AG10803 (cell line): Measurements from ENCODE around the gene UBXN1.
"Not testable (repeated sequence)": the region's sequence is repeated elsewhere in the genome, so short reads cannot be mapped to it uniquely, and the experiment has no call there.

Experiments
- DNase-seq: peaks from one replicate; pipeline ENCODE4 v3.0.0; 2010; ENCODE audit warnings: low read depth
- H3K4me3 ChIP-seq: 2 replicates; pipeline ENCODE4 v1.5.1; 2011; ENCODE audit warnings: mild to moderate bottlenecking, low read length, control low read depth
- TF ChIP-seq, protein P1 (sequence below): conservative IDR thresholded peaks from 2 replicates; pipeline ENCODE4 v1.5.1; 2011; ENCODE audit warnings: mild to moderate bottlenecking, low read length, control low read depth, inconsistent platforms

UBXN1 gene

DNA sequence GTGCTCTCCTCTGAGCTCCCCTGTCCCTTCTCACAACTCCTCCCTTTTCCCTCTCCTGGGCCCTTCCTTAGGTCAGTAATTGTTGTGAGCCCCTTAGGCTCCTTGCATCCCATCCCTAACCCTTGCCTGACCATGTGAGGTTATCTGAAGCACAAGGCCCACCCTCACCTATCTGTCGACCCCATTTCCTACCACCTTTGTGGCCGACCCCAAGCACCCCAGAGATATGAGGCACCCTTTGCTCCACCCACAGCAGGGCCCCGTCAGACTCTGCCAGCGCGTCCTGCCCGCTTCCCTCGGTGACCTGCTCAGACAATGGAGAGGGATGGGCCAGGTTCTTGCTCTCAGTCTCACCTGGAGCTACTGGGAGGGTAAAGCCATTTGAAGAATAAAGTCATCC is 29.9 kb upstream of the UBXN1 start:
- no peak for DNase-seq
- H3K4me3 ChIP-seq, result peak overlapping the region; percentile 71

DNA sequence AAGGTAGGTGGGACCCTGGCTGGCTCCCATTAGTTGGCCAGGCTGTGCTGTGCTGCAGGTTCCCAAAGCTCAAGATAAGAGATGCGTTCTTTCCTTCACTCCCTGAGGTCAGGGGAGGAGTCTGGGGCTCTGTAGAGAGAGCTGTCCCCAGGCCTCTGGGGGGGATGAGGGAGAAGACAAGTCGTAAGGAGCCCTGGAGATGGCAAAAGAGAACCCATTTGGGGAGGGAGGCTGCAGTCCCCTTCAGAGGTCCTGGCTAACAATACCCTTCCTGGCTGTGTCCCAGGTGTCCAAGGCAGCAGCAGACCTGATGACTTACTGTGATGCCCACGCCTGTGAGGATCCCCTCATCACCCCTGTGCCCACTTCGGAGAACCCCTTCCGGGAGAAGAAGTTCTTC is 29.5 kb upstream of the UBXN1 start:
- TF ChIP-seq, protein P1, sequence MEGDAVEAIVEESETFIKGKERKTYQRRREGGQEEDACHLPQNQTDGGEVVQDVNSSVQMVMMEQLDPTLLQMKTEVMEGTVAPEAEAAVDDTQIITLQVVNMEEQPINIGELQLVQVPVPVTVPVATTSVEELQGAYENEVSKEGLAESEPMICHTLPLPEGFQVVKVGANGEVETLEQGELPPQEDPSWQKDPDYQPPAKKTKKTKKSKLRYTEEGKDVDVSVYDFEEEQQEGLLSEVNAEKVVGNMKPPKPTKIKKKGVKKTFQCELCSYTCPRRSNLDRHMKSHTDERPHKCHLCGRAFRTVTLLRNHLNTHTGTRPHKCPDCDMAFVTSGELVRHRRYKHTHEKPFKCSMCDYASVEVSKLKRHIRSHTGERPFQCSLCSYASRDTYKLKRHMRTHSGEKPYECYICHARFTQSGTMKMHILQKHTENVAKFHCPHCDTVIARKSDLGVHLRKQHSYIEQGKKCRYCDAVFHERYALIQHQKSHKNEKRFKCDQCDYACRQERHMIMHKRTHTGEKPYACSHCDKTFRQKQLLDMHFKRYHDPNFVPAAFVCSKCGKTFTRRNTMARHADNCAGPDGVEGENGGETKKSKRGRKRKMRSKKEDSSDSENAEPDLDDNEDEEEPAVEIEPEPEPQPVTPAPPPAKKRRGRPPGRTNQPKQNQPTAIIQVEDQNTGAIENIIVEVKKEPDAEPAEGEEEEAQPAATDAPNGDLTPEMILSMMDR, result no peak
- DNase-seq, result no peak
- H3K4me3 ChIP-seq, result no peak overlapping the region

More for the DNA sequence above, 29.9 kb upstream of the UBXN1 start:
- TF ChIP-seq, protein P1, result no peak

DNA sequence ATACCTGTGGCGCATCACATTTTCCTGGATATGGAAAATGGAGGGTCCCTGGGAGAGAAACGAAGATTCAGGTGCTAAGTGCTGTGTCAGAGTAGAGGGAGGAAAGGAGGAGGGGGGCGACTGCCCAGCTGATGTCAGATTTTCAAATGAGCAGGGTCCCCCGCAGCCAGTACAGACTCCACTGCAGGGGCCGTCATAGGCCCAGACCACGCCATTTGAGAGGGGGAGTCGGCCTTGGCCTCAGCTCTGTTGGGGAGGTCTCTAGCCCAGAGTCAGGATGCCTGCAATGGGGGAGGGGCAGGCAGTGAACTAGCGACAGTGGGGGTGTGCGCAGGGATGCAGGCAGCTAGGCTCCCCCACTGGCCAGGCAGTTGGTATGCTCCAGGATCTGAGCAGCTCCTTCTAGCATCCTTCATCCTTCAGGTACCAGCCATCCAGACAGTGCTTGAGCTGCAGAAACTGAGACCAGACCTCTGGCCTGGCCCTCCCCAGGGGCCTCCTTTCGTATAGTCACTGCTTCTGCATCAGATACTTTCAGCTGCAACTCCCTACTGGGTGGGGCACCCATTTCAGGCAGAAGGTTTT is 28.5 kb upstream of the UBXN1 start, which contains the start of the genes BSCL2 and GNG3:
BSCL2 (minus strand) TSS at position 148 of the 585 bp plus-strand sequence. CDS start 229 bp downstream, outside the sequence.
GNG3 (plus strand) TSS at position 400 of the 585 bp plus-strand sequence. CDS start 620 bp downstream, outside the sequence.
- no peak for DNase-seq
- TF ChIP-seq, protein P1, result no peak
- peak within 1 kb of the TSS; percentile 55 for H3K4me3 ChIP-seq

DNA sequence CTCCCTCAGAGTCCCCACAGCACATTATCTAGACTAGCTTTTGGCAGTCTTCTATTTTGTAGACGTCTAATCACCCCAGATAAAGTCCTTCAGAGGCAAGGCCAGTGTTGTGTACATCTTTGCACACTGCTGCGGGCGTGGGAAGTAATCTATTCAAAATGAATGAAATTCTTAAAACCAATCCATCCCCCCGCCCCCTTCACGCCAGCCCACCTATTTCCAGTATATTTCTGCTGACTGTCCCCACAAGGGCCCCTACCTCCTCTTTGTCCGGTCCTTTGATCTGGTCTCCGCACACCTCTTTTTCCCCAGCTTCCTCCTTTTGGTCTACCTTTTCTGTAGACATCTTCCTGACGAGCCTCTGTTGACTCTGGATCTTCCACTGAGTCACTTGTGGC is 28.0 kb upstream of the UBXN1 start:
- TF ChIP-seq, protein P1, result no peak

DNA sequence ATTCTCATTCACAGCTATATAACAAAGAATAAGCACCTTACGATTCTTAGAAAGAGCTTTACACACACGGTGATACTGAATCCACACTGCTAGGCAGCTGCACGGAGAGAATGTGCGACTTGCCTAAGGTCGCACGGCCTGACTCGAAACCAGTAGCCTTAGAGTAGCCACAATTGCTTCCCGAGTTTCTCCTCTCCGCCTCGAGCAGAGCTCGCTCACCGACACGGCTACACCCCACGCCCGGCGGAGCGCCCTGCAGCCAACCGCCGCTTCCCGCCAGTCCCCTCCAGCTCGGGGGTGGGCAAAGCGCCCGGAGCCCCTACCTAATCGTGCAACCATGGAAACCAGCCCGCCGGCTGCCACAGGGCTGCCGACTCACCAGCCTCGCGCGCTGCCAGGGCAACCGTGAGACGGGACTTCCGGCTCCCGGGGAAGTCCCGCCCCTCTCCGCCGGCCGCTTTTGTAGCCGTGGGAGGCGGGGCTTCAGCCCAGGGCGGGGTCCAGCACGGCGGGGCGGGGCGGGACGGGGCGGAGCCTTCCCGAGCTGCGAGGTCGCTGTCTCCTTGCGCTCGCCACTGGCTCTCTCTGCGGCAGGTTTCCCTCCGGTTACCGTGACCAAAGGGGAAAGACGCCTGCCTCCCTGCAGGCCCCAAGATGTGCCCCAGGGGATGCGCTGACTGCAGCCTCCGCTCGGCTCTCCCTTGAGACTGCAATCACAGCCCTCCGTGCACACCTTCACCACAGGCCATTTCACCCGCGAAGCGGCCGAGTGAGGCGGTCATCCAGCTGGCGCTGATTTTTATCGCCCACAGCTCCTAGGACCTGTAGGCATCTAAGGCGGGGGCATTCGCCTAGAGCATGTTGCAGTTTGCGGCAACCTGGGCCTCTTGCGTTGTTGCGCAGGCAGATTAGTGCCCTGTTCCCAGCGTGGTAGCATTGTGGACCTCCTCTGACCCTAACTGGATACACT is 27.3 kb upstream of the UBXN1 start:
- TF ChIP-seq, protein P1, result no peak
- peak; percentile 92 for DNase-seq
- H3K4me3 ChIP-seq, result peak overlapping the region; percentile 80

More for the DNA sequence above, 28.0 kb upstream of the UBXN1 start:
- H3K4me3 ChIP-seq, result no peak overlapping the region; the same call in 1 of the 2 replicates
- DNase-seq, result no peak

DNA sequence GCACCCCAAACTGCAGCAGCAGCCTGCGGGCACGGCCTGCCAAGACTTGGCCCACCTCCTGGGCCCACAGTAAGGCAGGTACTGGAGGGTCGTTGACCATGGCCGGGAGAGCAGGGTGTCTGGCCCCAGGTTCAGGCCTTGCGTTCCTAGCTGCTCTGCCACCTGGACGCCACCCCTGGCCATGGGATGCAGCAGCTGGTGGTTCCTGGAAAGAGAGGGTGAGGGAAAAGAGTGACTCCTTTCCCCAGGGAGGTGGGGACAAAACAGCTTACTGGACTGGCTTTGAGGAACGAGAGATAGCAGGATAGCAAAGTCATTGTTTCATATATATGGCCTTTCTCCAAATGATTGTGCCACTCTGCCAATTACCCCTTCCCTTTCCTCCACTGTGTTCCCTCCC is 26.5 kb upstream of the UBXN1 start:
- no peak for DNase-seq
- H3K4me3 ChIP-seq, result peak overlapping the region; percentile 80
- TF ChIP-seq, protein P1, result no peak; the same call in 1 of the 2 replicates

DNA sequence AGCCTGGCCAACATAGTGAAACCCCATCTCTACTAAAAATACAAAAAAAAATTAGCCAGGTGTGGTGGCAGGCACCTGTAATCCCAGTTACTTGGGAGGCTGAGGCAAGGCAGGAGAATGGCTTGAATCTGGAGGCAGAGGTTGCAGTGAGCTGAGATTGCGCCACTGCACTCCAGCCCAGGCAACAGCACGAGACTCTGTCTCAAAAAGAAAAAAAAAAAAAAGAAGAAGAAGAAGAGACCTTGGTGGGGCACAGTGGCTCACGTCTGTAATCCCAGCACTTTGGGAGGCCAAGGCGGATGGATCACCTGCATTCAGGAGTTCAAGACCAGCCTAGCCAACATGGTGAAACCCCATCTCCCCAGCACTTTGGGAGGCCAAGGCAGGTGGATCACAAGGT is 25.0 kb upstream of the UBXN1 start:
- not testable (repeated sequence) for H3K4me3 ChIP-seq, DNase-seq
